Activated CD4-positive, alpha-beta T cell treated with anti-CD3 and anti-CD28 coated beads, Interleukin-2, amount 10 ng/mL, durations not matched to agents 7 days and 5 days (primary cell): ENCODE results near the gene UBE2D1. TPM values are rescaled to one million over a fixed set of nuclear protein-coding genes. Genes with fewer than 3 reads are reported as not detected.

ENCODE experiments used
- CTCF ChIA-PET: fragments of 350-600 bp; sonication (Branson Sonifier 250); formaldehyde crosslinking; loops from one replicate; lab custom pipeline; 2021; ENCODE audit warnings: antibody characterized with exemption; lab: Charles Lee
- POLR2A ChIA-PET: fragments of 350-600 bp; sonication (Branson Sonifier 250); formaldehyde crosslinking; loops from one replicate; lab custom pipeline; 2021; ENCODE audit warnings: antibody characterized with exemption; lab: Charles Lee
- DNase-seq: peaks from one replicate; pipeline ENCODE4 v3.0.0-alpha.2; 2020
- H3K27ac Mint-ChIP-seq: one replicate; pipeline ENCODE4 v1.8.0; 2021; ENCODE audit warnings: mild to moderate bottlenecking, moderate library complexity, mixed read lengths
- H3K27me3 Mint-ChIP-seq: one replicate; pipeline ENCODE4 v1.8.0; 2021; ENCODE audit warnings: mixed read lengths
- H3K36me3 Mint-ChIP-seq: one replicate; pipeline ENCODE4 v1.8.0; 2021; ENCODE audit warnings: low read depth, mixed read lengths
- H3K4me1 Mint-ChIP-seq: one replicate; pipeline ENCODE4 v1.8.0; 2021; ENCODE audit warnings: mixed read lengths
- H3K4me3 Mint-ChIP-seq: one replicate; pipeline ENCODE4 v1.8.0; 2021; ENCODE audit warnings: mild to moderate bottlenecking, moderate library complexity, mixed read lengths
- H3K9me3 Mint-ChIP-seq: one replicate; pipeline ENCODE4 v1.8.0; 2021; ENCODE audit warnings: mixed read lengths
- total RNA-seq, 2 experiments: library from RNA; stranded (reverse); gene quantifications; one replicate each; pipeline ENCODE4 v1.2.3, GENCODE V29; 2021

UBE2D1 gene
- total RNA-seq, 2 experiments from 2014 or later: 11.9 to 14.8 TPM

DNA sequence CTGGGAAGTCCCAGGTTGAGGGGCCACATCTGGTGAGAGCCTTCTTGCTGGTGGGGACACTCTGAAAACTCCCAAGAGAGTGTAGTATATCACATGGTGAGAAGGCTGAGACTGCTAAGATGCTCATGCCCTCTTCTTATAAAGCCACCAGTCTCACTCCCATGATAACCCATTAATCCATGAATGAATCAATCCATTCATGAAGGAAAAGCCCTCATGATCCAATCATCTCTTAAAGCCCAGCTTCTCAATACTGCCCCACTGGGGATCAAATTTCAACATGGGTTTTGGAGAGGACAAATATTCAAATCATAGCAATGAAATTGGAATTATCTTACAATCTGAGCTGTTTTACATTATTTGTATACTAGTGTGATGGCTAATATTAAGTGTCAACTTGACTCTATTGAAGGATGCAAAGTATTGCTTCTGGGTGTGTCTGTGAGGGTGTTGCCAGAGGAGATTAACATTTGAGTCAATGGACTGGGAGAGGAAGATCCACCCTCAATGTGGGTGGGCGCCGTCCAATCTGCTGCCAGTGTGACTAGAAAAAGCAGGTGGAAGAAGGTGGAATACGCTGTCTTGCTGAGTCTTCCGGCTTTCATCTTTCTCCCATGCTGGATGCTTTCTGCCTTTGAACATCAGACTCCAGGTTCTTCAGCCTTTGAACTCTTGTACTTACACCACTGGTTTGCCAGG, 14.3 kb upstream of the UBE2D1 start:
- H3K27me3 Mint-ChIP-seq: no peaks in the 10 kb centered on the region
- no peak for DNase-seq
- peaks cover 13% of the 10 kb centered on the region for H3K4me1 Mint-ChIP-seq
- no peak overlapping the region for H3K4me3 Mint-ChIP-seq
- H3K36me3 Mint-ChIP-seq: no peaks in the 10 kb centered on the region
- CTCF ChIA-PET: no interaction called here
- no peak overlapping the region for H3K27ac Mint-ChIP-seq
- POLR2A ChIA-PET: no interaction called here
- no peaks in the 10 kb centered on the region for H3K9me3 Mint-ChIP-seq

DNA sequence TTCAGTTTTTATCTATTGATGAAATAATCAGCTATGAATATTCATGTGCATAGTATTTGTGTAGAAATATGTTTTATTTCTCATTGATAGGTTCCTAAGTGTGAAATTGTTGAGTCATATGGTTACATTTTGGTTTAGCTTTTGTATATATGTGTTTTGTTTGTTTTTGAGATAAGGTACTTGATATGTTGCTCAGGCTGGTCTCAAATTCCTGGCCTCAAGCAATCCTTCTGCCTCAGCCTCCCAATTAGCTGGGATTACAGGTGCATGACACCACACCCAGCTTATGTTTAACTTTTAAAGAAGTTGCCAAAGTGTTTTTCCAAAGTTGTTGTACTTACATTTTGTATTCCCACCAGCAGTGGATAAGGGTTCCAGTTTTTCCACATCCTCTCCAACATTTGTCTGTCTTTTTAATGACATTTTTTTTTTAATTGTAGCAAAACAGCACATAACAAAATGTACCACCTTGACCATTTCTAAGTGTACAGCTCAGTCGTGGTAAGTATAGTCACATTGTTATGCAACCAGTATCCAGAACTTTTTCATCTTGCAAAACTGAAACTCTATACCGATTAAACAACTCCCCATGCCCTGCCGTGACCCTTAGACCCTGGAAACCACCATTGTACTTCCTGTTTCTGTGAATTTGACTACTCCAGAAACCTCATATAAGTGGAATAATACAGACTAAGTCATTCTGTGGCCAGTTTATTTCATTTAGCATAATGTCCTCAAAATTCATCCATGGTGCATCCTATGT, 12.6 kb upstream of the UBE2D1 start:
- H3K4me3 Mint-ChIP-seq: no peak overlapping the region
- H3K36me3 Mint-ChIP-seq: no peaks in the 10 kb centered on the region
- no peaks in the 10 kb centered on the region for H3K27me3 Mint-ChIP-seq
- ChIA-PET POLR2A (no interaction called here), CTCF (no interaction called here)
- H3K9me3 Mint-ChIP-seq: no peaks in the 10 kb centered on the region
- H3K27ac Mint-ChIP-seq: no peak overlapping the region
- no peak for DNase-seq
- H3K4me1 Mint-ChIP-seq: peaks cover 13% of the 10 kb centered on the region

DNA sequence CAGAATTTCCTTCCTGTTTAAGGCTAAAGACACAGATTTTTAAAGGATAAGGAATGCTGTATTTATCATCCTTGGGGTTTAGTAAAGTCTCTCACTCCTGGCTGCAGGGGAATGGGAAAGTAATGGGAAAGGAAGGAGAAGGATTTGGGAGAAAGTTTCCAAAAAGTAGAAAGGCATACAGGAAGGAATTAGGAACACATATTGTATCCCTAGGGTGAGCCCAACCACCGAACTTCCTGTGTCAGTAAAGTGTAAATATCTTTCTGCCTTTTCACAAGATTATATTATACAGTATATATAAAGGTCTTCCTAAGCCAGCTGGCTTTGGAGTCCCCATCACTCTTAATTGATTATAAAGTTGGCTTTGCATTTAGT, 12.0 kb upstream of the UBE2D1 start:
- ChIA-PET POLR2A (no interaction called here), CTCF (no interaction called here)
- Mint-ChIP-seq H3K4me3 (no peak overlapping the region), H3K36me3 (no peaks in the 10 kb centered on the region), H3K4me1 (peaks cover 13% of the 10 kb centered on the region), H3K9me3 (no peaks in the 10 kb centered on the region), H3K27ac (no peak overlapping the region), H3K27me3 (no peaks in the 10 kb centered on the region)
- DNase-seq: no peak

DNA sequence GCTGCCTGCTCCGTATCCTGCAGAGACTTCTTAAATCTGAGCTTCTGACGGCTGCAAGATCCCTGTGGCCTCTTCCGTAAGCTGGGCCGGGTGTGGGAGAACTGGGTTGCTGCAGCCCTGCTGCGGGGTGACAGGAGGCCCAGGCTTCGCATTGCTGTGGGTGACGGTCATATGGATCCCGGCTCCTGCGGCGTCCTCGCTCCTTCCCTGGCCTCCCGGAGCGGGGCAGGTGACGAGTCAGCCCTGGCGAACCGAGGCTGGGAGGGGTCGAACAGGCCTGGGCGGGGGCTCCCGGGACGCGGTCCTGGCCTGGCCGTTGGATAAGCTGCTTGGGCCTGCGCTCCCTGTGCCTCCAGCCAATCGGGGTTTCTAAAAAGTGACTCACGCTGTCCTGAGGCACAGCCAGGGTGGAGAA, 7.8 kb upstream of the UBE2D1 start:
- H3K36me3 Mint-ChIP-seq: no peaks in the 10 kb centered on the region
- peaks cover 13% of the 10 kb centered on the region for H3K4me1 Mint-ChIP-seq
- peaks cover 7% of the 10 kb centered on the region for H3K27me3 Mint-ChIP-seq
- no peaks in the 10 kb centered on the region for H3K9me3 Mint-ChIP-seq
- DNase-seq: no peak
- CTCF ChIA-PET: no interaction called here
- H3K27ac Mint-ChIP-seq: no peak overlapping the region
- POLR2A ChIA-PET: no interaction called here
- no peak overlapping the region for H3K4me3 Mint-ChIP-seq

DNA sequence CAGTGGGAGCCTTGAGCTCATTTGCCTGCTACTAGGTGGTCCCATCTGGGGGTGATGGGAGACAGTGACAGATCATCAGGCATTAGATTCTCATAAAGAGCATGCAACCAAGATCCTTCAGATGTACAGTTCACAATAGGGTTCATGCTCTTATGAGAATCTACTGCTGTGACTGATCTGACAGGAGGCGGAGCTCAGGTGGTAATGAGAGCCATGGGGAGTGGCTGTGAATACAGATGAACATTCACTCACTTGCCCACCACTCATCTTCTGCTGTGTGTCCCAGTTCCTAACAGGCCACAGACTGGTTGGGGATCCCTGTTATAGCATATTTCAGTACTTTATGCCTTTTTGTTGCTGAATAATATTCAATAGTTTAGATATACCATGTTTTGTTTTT, 6.6 kb upstream of the UBE2D1 start:
- H3K9me3 Mint-ChIP-seq: no peaks in the 10 kb centered on the region
- H3K4me1 Mint-ChIP-seq: peaks cover under 1% of the 10 kb centered on the region
- POLR2A ChIA-PET: no interaction called here
- no peaks in the 10 kb centered on the region for H3K36me3 Mint-ChIP-seq
- H3K27me3 Mint-ChIP-seq: peaks cover 7% of the 10 kb centered on the region
- H3K27ac Mint-ChIP-seq: no peak overlapping the region
- no peak for DNase-seq
- CTCF ChIA-PET: no interaction called here
- H3K4me3 Mint-ChIP-seq: no peak overlapping the region

DNA sequence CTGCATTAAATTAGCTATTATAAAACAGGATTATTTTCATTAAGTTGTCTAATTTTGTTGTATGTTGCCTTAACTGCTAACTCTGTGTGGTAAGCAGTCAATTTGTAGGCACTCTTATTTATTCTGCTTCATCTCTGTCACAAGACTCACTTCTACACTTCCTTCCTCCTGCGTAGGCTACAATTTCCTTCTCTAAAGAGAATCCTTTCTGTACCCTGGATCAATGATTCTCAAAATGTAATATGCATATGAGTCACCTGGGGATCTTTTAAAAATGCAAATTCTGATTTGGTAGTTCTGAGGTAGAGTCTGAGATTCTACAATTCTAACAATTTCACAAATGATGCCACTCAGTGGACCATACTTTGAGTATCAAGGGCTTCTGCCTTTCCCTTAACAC, 4.4 kb upstream of the UBE2D1 start:
- DNase-seq: no peak
- peaks cover under 1% of the 10 kb centered on the region for H3K36me3 Mint-ChIP-seq
- ChIA-PET CTCF (no interaction called here), POLR2A (no interaction called here)
- no peaks in the 10 kb centered on the region for H3K9me3 Mint-ChIP-seq
- H3K4me1 Mint-ChIP-seq: peaks cover 8% of the 10 kb centered on the region
- H3K27me3 Mint-ChIP-seq: peaks cover 7% of the 10 kb centered on the region
- H3K27ac Mint-ChIP-seq: no peak overlapping the region
- H3K4me3 Mint-ChIP-seq: no peak overlapping the region

DNA sequence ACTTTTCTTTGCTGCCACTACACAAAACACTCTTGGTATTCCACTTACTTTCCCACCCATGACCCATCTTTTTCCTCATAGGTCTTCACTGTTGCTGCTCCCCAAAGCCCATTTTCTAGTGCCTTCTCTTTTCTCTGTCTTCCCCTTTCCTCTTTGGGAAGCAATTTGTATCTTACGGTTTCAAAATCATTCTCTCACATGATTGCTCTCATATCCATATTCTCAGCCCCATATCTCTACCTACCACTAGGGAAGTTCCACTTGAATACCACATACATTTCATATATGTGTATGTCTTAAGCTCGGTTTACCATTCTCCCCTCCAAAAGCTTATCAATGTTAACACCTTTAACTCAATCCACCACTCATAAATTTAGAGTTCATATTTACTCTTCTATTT, 3.2 kb upstream of the UBE2D1 start:
- peaks cover 20% of the 10 kb centered on the region for H3K4me1 Mint-ChIP-seq
- POLR2A ChIA-PET: no interaction called here
- H3K4me3 Mint-ChIP-seq: no peak overlapping the region
- peaks cover 7% of the 10 kb centered on the region for H3K27me3 Mint-ChIP-seq
- H3K36me3 Mint-ChIP-seq: peaks cover 10% of the 10 kb centered on the region
- H3K27ac Mint-ChIP-seq: no peak overlapping the region
- CTCF ChIA-PET: no interaction called here
- H3K9me3 Mint-ChIP-seq: no peaks in the 10 kb centered on the region
- no peak for DNase-seq

DNA sequence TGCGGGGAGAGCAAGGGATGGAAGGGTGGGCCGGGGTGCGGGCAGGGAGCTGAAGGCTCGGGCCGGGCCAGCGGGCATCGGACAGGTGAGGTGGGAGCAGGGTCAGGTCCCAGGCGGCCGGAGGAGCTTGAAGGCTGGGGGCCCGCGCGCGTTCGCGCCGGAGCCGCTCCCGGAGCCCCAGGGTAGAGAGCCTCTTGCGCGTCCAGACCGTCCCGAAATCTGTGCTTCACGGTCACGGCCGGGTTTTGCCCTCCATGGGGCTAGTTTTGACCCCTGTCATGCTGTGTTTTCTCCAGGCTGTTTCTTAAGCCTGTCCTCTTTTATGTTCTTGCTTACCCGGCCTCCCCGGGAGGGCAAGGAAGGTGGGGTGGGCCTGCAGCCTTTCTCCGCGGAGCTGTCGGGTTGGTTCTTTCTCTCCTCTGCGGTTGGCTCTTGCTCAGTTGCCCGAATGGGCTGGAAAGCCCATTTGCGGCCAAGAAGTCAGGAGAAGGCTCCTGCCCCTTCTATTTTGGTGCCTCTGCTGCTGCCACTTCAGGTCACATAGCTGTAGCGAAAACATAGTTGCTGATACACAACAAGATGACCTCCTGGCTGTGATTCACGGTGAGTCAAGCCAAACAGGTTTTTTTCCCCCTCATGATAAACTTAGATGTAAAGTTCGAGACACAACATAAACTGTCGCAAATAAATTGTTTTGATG, 650 bp downstream of the UBE2D1 start:
- peaks cover 6% of the 10 kb centered on the region for H3K27me3 Mint-ChIP-seq
- peak; percentile 7 for DNase-seq
- CTCF ChIA-PET: interaction anchor here (1.1 to 1.5 kb wide), 4 partner anchors 8 to 54 kb away, joined by 4 read pairs; no protein-coding TSS in a partner anchor
- H3K4me3 Mint-ChIP-seq: peak overlapping the region; percentile 88
- peaks cover 14% of the 10 kb centered on the region for H3K36me3 Mint-ChIP-seq
- H3K9me3 Mint-ChIP-seq: no peaks in the 10 kb centered on the region
- POLR2A ChIA-PET: interaction anchor here (0.7 to 1.1 kb wide), 2 partner anchors 32 to 49 kb away, joined by 3 to 4 read pairs; no protein-coding TSS in a partner anchor
- peaks cover 26% of the 10 kb centered on the region for H3K4me1 Mint-ChIP-seq
- H3K27ac Mint-ChIP-seq: peak overlapping the region; percentile 85

DNA sequence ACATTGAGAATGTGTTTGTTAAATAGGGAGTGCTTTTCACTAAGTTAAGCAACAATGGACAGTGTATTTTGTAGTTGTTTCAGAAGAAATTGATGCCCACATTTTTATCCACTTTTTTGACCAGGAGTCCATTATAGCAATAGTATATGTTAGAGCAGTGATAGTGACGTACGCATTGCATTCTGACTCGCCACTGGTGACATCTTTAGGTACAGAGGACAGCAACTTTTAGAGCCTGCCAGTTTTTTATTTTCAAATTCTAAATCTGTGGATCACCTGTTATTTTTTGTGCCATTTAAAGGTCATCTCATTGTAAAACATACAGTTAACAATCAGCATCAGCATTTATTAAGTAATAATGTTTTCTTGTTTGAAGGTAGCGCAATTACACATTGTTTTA, 1.4 kb downstream of the UBE2D1 start:
- Mint-ChIP-seq H3K27me3 (peaks cover 5% of the 10 kb centered on the region), H3K4me3 (peak overlapping the region; percentile 88), H3K4me1 (peaks cover 34% of the 10 kb centered on the region), H3K36me3 (peaks cover 14% of the 10 kb centered on the region), H3K9me3 (no peaks in the 10 kb centered on the region), H3K27ac (peak overlapping the region; percentile 85)
- DNase-seq: no peak
- ChIA-PET CTCF (no interaction called here), POLR2A (no interaction called here)

DNA sequence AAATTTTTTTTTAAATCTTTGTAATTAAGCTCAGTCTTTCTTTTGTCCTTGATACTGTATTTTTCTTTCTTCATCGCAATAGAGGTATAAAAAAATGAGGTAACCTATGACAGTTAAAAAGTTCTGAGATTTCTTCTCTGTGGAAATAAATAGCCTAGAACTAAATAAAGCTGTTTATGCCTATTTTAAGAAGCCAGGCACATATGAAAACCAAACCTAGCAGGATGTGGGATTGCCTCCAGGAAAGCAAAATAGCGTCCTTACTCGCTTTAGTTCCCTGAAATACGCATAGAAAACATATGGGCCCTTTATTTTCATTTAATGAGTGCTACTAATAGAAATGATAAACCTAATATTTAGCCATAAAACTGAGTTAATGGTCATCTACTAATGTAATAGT, 6.6 kb downstream of the UBE2D1 start:
- no peak for DNase-seq
- Mint-ChIP-seq H3K4me1 (peaks cover 26% of the 10 kb centered on the region), H3K4me3 (no peak overlapping the region), H3K27me3 (no peaks in the 10 kb centered on the region), H3K36me3 (peaks cover 14% of the 10 kb centered on the region), H3K9me3 (no peaks in the 10 kb centered on the region), H3K27ac (no peak overlapping the region)
- CTCF ChIA-PET: no interaction called here
- POLR2A ChIA-PET: no interaction called here

DNA sequence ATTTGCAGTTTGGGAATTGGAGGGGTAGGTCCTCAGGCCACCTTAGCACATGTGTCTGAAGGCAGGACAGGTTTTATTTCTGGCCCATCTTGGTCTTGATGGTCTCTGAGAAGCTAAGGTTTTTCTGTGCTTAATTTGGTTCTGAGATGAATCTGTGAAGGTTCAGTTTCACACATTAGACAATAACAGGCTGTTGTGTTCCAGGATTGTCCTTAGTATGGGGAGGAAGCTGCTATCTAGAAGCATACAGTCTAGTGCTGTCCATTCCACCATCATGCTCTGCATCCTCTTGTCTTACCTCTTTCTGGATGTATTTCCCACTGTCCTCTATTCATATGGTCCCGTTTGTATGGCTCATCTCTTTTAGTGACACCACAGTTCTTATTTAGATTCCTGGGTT, 7.1 kb downstream of the UBE2D1 start:
- peaks cover 22% of the 10 kb centered on the region for H3K4me1 Mint-ChIP-seq

DNA sequence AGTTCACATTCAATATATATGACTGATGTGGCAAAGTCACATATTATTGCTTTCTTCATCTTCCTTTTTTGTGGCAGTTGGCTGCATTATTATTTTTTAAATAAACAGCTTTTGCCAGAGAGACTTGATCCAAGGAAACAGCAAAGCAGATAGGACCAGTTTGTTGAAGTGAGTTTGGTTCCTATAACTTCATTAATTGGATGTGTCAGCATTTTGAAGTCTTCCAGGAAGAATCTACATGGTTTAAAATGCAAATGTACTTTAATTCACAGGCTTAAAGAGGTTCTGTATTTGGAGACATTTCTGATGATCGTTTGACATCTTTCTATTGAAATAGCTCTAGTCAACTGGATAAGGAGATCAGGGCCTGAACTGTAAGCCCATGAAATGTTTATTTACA, 13.2 kb downstream of the UBE2D1 start:
- DNase-seq: no peak
- Mint-ChIP-seq H3K27me3 (no peaks in the 10 kb centered on the region), H3K9me3 (no peaks in the 10 kb centered on the region), H3K4me3 (no peak overlapping the region), H3K27ac (no peak overlapping the region), H3K36me3 (peaks cover 15% of the 10 kb centered on the region), H3K4me1 (peaks cover 8% of the 10 kb centered on the region)
- CTCF ChIA-PET: no interaction called here
- POLR2A ChIA-PET: no interaction called here

More for the DNA sequence above, 7.1 kb downstream of the UBE2D1 start:
- H3K4me3 Mint-ChIP-seq: no peak overlapping the region
- H3K27me3 Mint-ChIP-seq: no peaks in the 10 kb centered on the region
- H3K36me3 Mint-ChIP-seq: peaks cover 13% of the 10 kb centered on the region
- ChIA-PET CTCF (interaction anchor here (1.0 kb wide), 1 partner anchor 9 kb away, joined by 3 read pairs; no protein-coding TSS in a partner anchor), POLR2A (no interaction called here)
- H3K9me3 Mint-ChIP-seq: no peaks in the 10 kb centered on the region
- no peak overlapping the region for H3K27ac Mint-ChIP-seq
- no peak for DNase-seq

DNA sequence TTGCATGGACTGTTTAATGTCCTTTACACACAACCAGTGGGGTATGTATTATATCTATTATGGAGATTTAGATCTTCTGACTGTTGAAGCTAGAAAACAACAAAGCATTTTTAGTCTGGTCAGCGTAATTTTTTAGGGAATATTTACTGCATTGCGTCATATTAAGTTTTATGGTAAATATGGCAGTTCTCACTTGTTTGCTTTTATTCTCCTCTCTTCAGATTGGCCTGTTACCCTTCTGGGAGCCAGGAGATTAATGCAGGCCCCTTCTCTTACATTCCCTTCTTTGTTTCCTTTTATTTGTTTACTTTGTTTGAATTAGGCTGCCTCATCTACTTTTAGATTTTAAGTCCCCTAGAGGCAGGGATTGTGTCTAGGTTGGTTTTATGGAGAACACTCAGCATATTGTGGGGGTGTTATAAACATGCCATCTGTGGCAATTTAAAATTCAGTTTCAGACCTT, 13.8 kb downstream of the UBE2D1 start:
- no peak for DNase-seq
- Mint-ChIP-seq H3K27me3 (no peaks in the 10 kb centered on the region), H3K36me3 (peaks cover 15% of the 10 kb centered on the region), H3K27ac (no peak overlapping the region), H3K4me3 (no peak overlapping the region), H3K4me1 (peaks cover 8% of the 10 kb centered on the region), H3K9me3 (no peaks in the 10 kb centered on the region)
- CTCF ChIA-PET: no interaction called here
- POLR2A ChIA-PET: no interaction called here
